Neural crest cell (in vitro differentiated cells): ENCODE data around the gene CUX1. TPM values are rescaled to one million over a fixed set of nuclear protein-coding genes. Genes with fewer than 3 reads are reported as not detected.

Experiments used
- DNase-seq: peaks from one replicate; pipeline ENCODE4 v3.0.0; 2021; ENCODE audit warnings: low read depth, mixed read lengths, low spot score
- H3K27ac Mint-ChIP-seq: one replicate; pipeline ENCODE4 v1.8.0; 2021; ENCODE audit warnings: mild to moderate bottlenecking, mixed read lengths; ENCODE audit not compliant: unreplicated experiment
- H3K27me3 Mint-ChIP-seq: 2 replicates; pipeline ENCODE4 v1.8.0; 2021; ENCODE audit warnings: low read depth, mild to moderate bottlenecking, mixed read lengths
- H3K36me3 Mint-ChIP-seq: 2 replicates; pipeline ENCODE4 v1.8.0; 2021; ENCODE audit warnings: low read depth, mild to moderate bottlenecking, mixed read lengths
- H3K4me1 Mint-ChIP-seq: 2 replicates; pipeline ENCODE4 v1.8.0; 2021; ENCODE audit warnings: mixed read lengths
- H3K4me3 Mint-ChIP-seq: one replicate; pipeline ENCODE4 v1.8.0; 2021; ENCODE audit warnings: mild to moderate bottlenecking, mixed read lengths
- H3K9me3 Mint-ChIP-seq: 2 replicates; pipeline ENCODE4 v1.8.0; 2021; ENCODE audit warnings: mixed read lengths
- total RNA-seq: library from RNA; stranded (reverse); gene quantifications from 2 replicates; pipeline ENCODE4 v1.2.1, GENCODE V29; 2021
- TF ChIP-seq, protein P1 (sequence below): fragments of 200-600 bp; sonication (generic); conservative IDR thresholded peaks from 2 replicates; pipeline ENCODE4 v1.5.0; 2021; ENCODE audit warnings: antibody characterized with exemption, mild to moderate bottlenecking

Gene CUX1
- total RNA-seq, 1 donor from 2014 or later = 60.0 TPM

DNA sequence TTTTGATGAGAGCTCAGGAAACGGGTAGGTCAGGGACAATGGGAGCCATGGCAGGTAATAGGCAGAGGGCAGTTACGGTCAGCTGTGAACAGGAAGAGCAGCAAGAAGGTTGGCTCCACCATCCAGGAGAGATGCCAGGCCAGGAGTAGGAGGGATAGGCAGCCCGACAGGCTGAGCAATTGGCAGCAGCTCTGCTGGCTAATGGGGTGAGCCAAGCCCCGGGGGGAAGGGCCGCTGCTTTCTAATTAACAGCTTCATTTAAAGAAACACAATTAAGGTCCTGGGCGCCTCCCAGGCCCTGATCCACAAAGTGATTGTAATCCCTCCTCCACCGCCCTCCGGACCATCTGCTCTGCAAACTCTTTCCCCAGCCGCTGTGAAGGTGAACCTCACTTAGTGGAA lies 493.0 kb downstream of the CUX1 start:
- Mint-ChIP-seq H3K27ac (no peak overlapping the region), H3K9me3 (no peaks in the 10 kb centered on the region), H3K27me3 (no peaks in the 10 kb centered on the region), H3K4me3 (peak overlapping the region; percentile 34), H3K4me1 (peaks cover 12% of the 10 kb centered on the region), H3K36me3 (no peaks in the 10 kb centered on the region)
- no peak for DNase-seq
- TF ChIP-seq, protein P1, sequence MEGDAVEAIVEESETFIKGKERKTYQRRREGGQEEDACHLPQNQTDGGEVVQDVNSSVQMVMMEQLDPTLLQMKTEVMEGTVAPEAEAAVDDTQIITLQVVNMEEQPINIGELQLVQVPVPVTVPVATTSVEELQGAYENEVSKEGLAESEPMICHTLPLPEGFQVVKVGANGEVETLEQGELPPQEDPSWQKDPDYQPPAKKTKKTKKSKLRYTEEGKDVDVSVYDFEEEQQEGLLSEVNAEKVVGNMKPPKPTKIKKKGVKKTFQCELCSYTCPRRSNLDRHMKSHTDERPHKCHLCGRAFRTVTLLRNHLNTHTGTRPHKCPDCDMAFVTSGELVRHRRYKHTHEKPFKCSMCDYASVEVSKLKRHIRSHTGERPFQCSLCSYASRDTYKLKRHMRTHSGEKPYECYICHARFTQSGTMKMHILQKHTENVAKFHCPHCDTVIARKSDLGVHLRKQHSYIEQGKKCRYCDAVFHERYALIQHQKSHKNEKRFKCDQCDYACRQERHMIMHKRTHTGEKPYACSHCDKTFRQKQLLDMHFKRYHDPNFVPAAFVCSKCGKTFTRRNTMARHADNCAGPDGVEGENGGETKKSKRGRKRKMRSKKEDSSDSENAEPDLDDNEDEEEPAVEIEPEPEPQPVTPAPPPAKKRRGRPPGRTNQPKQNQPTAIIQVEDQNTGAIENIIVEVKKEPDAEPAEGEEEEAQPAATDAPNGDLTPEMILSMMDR = no peak

DNA sequence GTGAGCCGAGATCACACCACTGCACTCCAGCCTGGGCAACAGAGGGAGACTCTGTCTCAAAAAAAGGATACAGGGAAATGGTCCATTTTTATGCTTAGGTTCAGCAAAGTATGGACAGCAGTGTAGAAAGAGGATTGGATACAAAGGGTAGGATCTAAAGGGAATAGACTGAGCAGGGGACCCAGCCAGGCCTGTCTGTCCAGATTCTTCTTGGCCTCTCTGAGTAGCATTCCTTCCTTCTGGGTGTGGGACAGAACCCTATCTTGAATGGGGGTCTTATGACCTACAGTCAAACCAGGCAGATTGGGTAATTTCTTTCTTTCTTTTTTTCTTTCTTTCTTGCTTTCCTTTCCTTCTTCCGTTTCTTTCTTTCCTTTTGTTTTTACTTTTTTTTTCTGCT lies 494.9 kb downstream of the CUX1 start:
- Mint-ChIP-seq H3K4me1 (peaks cover 2% of the 10 kb centered on the region), H3K4me3 (no peak overlapping the region), H3K9me3 (no peaks in the 10 kb centered on the region), H3K27me3 (no peaks in the 10 kb centered on the region), H3K27ac (peak overlapping the region; percentile 67), H3K36me3 (no peaks in the 10 kb centered on the region)
- DNase-seq = no peak
- TF ChIP-seq, protein P1 = no peak

DNA sequence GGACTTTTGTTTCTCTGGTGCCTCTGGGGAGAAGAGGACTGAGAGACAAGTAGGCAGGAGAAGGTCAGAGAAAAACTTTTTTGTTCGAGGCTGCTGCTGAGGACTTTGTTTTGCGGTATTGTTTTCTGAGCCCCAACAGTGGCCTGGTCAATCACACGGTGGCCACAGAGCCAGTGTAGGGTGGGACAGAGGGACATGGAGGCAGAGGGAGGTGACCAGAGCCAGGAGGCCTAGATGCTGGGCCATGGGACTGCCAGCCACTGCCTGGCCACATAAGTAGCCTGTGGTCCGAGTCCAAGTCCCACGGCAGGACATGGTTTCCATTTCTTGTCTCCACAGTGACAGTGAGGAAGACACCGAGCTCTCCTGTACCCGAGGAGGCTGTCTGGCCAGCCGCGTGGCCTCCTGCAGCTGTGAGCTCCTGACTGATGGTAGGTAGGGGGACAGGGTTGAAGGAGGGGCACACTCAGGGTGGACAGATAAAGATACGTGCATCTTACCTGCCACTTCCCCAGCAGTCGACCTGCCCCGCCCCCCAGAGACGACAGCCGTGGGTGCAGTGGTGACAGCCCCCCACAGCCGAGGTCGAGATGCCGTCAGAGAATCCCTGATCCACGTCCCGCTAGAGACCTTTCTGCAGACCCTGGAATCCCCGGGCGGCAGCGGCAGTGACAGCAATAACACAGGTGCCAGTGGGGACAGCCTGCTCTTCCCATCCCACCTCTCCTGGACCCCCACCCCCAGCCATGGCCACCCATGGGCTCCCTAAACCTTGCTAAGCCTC lies 496.8 kb downstream of the CUX1 start:
- no peaks in the 10 kb centered on the region for H3K36me3 Mint-ChIP-seq
- no peaks in the 10 kb centered on the region for H3K27me3 Mint-ChIP-seq
- TF ChIP-seq, protein P1 = no peak
- H3K27ac Mint-ChIP-seq = no peak overlapping the region
- H3K9me3 Mint-ChIP-seq = no peaks in the 10 kb centered on the region
- DNase-seq = no peak
- no peak overlapping the region for H3K4me3 Mint-ChIP-seq
- no peaks in the 10 kb centered on the region for H3K4me1 Mint-ChIP-seq

DNA sequence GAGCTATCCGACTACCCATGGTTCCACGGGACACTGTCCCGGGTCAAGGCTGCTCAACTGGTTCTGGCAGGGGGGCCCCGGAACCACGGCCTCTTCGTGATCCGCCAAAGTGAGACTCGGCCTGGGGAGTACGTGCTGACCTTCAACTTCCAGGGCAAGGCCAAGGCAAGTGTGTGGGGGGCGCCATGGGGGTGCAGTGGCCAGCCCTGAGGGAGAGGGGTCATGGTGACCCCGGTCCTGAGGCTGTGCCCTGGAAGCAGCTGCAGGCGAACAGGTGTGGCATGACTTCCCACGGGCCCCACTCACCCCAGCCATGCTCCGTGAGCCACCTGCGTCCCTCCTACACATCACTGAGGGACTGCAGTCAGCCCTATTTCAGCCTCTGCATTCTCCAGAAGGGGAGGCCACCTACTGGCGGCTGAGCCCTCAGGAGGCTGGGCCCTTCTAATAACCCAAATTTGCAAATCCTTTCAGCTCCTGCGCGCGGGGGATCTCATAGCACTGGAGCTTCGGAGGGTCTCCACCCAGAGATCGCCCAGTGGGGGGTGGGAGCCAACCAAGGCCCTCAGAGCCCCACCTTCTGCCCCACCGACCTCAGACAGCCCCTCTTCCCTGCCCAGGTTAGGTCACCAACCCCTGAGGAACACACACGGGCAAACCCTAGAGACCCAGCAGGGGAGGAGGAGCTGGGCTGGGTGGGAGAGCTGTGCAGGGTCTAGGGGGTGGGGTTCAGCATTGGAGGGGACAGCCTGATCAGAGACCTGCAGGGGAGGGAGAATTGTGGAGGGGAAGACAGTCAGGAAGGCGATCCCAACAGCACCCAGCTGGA lies 500.0 kb downstream of the CUX1 start:
- no peak overlapping the region for H3K4me3 Mint-ChIP-seq
- H3K9me3 Mint-ChIP-seq = no peaks in the 10 kb centered on the region
- H3K27me3 Mint-ChIP-seq = peaks cover 2% of the 10 kb centered on the region
- no peaks in the 10 kb centered on the region for H3K4me1 Mint-ChIP-seq
- TF ChIP-seq, protein P1 = no peak
- no peaks in the 10 kb centered on the region for H3K36me3 Mint-ChIP-seq
- DNase-seq = no peak
- H3K27ac Mint-ChIP-seq = peak overlapping the region; percentile 19

DNA sequence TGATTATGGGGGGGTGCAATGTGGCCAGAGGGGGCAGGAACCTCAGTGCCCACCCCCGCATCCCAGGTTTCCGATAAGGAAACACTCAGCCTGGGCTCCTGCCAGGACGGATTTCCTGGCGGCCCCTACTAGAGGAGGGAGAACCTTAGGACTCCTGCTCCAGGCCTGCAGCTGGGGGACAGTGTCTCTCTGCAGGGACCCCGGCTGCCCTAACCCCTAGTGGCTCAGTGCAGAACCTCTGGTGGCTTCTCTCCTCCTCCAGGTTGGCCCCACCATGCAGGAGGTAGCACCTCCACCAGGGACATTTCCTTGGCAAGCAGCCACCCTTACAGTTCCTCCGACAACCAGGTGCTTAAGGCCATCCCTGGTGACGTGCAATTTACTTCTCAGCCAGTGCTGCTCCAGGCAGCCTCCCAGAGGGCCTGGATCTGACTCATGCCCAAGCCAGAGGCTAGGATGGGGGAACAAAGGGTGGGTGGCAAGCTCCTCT lies 501.1 kb downstream of the CUX1 start:
- Mint-ChIP-seq H3K4me1 (no peaks in the 10 kb centered on the region), H3K27ac (no peak overlapping the region), H3K4me3 (no peak overlapping the region), H3K9me3 (no peaks in the 10 kb centered on the region), H3K36me3 (no peaks in the 10 kb centered on the region), H3K27me3 (peaks cover 2% of the 10 kb centered on the region)
- DNase-seq = no peak
- TF ChIP-seq, protein P1 = peak; percentile 17
